Measurements from ENCODE around the gene KIAA0825. TPM values are rescaled to one million over a fixed set of nuclear protein-coding genes. Genes with fewer than 3 reads are reported as not detected.
A peak's percentile ranks its signal among the peaks of the same experiment; 100 is the strongest.

The KIAA0825 gene
- polyA plus RNA-seq, 1 of the 3 experiments (the other 2 are of a cell fraction), result 0.61 TPM

DNA sequence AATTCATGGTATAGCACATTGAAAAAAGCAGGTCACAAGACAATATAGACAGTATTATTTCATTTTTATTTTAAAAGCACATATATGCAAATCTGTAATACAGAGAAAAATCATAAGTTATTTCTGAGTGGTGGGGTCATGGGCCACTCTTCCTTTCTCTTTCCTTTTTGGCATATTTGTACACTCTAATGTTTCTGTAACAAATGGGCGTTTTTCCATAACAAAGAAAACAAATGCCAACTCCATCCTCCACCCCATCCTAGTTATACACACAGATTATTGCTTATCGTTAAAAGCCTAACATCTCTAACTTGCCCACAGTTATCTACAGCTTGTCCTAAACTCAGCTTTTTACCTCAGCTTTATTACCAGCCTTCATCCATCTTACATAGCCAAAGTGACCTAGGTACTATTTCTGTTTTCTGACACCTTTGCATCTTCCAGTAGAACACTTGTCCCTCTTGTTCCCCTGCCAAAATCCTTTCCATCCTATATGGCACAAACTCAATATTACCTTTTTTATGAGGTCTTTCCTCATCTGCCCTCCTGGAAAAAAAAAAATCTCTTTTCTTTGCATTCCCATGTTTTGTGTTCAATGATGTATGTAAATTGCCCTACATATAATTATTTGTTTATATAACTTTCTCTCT, 4.1 kb downstream of the KIAA0825 start:
- TF ChIP-seq GATA2 (CRISPR knock-in tag; IDR thresholded peaks at IDR 0.05), result no peak
- TF ChIP-seq, protein P1, sequence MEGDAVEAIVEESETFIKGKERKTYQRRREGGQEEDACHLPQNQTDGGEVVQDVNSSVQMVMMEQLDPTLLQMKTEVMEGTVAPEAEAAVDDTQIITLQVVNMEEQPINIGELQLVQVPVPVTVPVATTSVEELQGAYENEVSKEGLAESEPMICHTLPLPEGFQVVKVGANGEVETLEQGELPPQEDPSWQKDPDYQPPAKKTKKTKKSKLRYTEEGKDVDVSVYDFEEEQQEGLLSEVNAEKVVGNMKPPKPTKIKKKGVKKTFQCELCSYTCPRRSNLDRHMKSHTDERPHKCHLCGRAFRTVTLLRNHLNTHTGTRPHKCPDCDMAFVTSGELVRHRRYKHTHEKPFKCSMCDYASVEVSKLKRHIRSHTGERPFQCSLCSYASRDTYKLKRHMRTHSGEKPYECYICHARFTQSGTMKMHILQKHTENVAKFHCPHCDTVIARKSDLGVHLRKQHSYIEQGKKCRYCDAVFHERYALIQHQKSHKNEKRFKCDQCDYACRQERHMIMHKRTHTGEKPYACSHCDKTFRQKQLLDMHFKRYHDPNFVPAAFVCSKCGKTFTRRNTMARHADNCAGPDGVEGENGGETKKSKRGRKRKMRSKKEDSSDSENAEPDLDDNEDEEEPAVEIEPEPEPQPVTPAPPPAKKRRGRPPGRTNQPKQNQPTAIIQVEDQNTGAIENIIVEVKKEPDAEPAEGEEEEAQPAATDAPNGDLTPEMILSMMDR (IDR thresholded peaks at IDR 0.05), result no peak
- POLR2A ChIA-PET, result no interaction called here
- CTCF ChIA-PET, result interaction anchor here (0.9 to 1.4 kb wide), 2 partner anchors 38 to 90 kb away, joined by 3 to 5 read pairs; no protein-coding TSS in a partner anchor

DNA sequence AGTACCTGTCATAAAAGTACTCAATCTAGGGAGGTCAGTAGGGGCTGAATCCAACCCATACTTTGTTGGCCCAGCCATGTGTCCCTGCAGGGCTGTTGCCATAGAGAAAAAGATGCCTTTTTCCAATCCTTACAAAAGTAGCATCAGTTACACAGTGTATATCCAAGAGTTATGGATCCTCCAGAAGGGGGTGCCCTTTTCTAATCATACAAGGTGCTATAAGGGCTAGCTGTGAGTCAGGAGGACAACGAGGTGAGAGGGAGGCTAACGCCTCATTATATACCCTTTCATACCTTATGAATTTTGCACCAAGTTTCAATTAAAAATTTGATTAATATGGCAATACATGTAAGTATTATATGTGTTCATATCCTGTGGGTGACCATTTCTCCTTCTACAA, 4.8 kb downstream of the KIAA0825 start:
- Histone ChIP-seq H3K27me3 (ENCODE audit: insufficient read depth) (no peaks in the 10 kb centered on the region), H2AFZ (ENCODE audit: low read depth) (no peak overlapping the region), H3K36me3 (replicated peaks in 1 of 2; ENCODE audit: control insufficient read depth in 1 of 2, insufficient read depth in 2 of 2, low read length in 1 of 2) (no peaks in the 10 kb centered on the region), H4K20me1 (ENCODE audit: insufficient read depth) (no peaks in the 10 kb centered on the region), H3K9me3 (no peaks in the 10 kb centered on the region), H3K79me2 (ENCODE audit: insufficient read depth) (peaks cover 19% of the 10 kb centered on the region), H3K4me3 (ENCODE audit: low read depth in 2 of 2, low read length in 1 of 2) (no peak overlapping the region), H3K4me1 (ENCODE audit: control insufficient read depth in 1 of 2, insufficient read depth in 2 of 2, low read depth in 1 of 2, low read length in 1 of 2) (peaks cover 0 to 3% of the 10 kb centered on the region in 2 experiments; a peak in 1 of 4 replicates), H3K4me2 (no peak overlapping the region), H3K9me2 (no peaks in the 10 kb centered on the region), H3F3A (replicated peaks; ENCODE audit: insufficient read depth) (peaks cover 9% of the 10 kb centered on the region), H3K9ac (no peak overlapping the region), H3K27ac (ENCODE audit: low read depth in 2 of 2, low read length in 1 of 2) (no peak overlapping the region)
- ChIA-PET POLR2A (no interaction called here), CTCF (interaction anchor here (0.9 to 1.4 kb wide), 2 partner anchors 39 to 89 kb away, joined by 3 to 5 read pairs; no protein-coding TSS in a partner anchor)
- TF ChIP-seq, protein P1 (IDR thresholded peaks at IDR 0.05), result peak; percentile 39
- TF ChIP-seq SMC3 (IDR thresholded peaks at IDR 0.05; ENCODE audit: low read depth, low read length) (0 out of 2 replicates have a peak, but pooled peaks have one; percentile 6), NRF1 (IDR thresholded peaks at IDR 0.05; ENCODE audit: low read depth, low read length) (no peak), RAD21 (IDR thresholded peaks at IDR 0.05; ENCODE audit: low read length) (peak; percentile 35), FOXM1 (IDR thresholded peaks at IDR 0.05; ENCODE audit: low read depth) (no peak)
- DNase-seq, result peak; percentile 12
- WGBS (ENCODE audit: low lambda C conversion rate), result 90% methylated on average over 2 of the region's 2 CpGs

More for the DNA sequence above, 4.1 kb downstream of the KIAA0825 start:
- no peaks in the 10 kb centered on the region for H3K9me3 ChIP-seq
- no peak overlapping the region for H3K27ac ChIP-seq (ENCODE audit: low read depth in 2 of 2, low read length in 1 of 2)
- H3K79me2 ChIP-seq (ENCODE audit: insufficient read depth), result peaks cover 22% of the 10 kb centered on the region
- no peak overlapping the region for H3K4me2 ChIP-seq
- WGBS (ENCODE audit: low lambda C conversion rate), result 98% methylated on average over 2 of the region's 2 CpGs
- no peak overlapping the region for H2AFZ ChIP-seq (ENCODE audit: low read depth)
- no peaks in the 10 kb centered on the region for H3K27me3 ChIP-seq (ENCODE audit: insufficient read depth)
- H3K4me3 ChIP-seq (ENCODE audit: low read depth in 2 of 2, low read length in 1 of 2), result no peak overlapping the region
- H3K9me2 ChIP-seq, result no peaks in the 10 kb centered on the region
- H3F3A ChIP-seq (replicated peaks; ENCODE audit: insufficient read depth), result peaks cover 9% of the 10 kb centered on the region
- no peaks in the 10 kb centered on the region for H3K36me3 ChIP-seq (replicated peaks in 1 of 2; ENCODE audit: control insufficient read depth in 1 of 2, insufficient read depth in 2 of 2, low read length in 1 of 2)
- peaks cover 0 to 3% of the 10 kb centered on the region in 2 experiments; a peak in 1 of 4 replicates for H3K4me1 ChIP-seq (ENCODE audit: control insufficient read depth in 1 of 2, insufficient read depth in 2 of 2, low read depth in 1 of 2, low read length in 1 of 2)
- DNase-seq, result no peak
- no peak overlapping the region for H3K9ac ChIP-seq
- H4K20me1 ChIP-seq (ENCODE audit: insufficient read depth), result no peaks in the 10 kb centered on the region
